Measurements from ENCODE around the gene TMEM63B.
"Not testable (repeated sequence)": the region's sequence is repeated elsewhere in the genome, so short reads cannot be mapped to it uniquely, and the experiment has no call there.

TMEM63B gene

GRCh38 chr6:44087623-44088022 lies 39.7 kb upstream of the TMEM63B start:
- peaks cover 20% of the 10 kb centered on the region for H3K36me3 ChIP-seq
- H3K9me3 ChIP-seq (ENCODE audit: severe bottlenecking), result no peaks in the 10 kb centered on the region
- H3K27ac ChIP-seq, result no peak overlapping the region
- H3K27me3 ChIP-seq (ENCODE audit: insufficient read depth, low read depth, severe bottlenecking), result no peaks in the 10 kb centered on the region
- H3K4me3 ChIP-seq (ENCODE audit: low read depth, low read length), result no peak overlapping the region
- no peak for TF ChIP-seq CTCF (IDR thresholded peaks at IDR 0.05; ENCODE audit: low read depth, low read length)
- no peak for DNase-seq

- no peak overlapping the region for H3K27ac ChIP-seq
Observed at GRCh38 chr6:44088827-44089590, 38.3 kb upstream of the TMEM63B start.

GRCh38 chr6:44090465-44090864 lies 36.9 kb upstream of the TMEM63B start:
- H3K27ac ChIP-seq, result no peak overlapping the region
- no peak for DNase-seq
- H3K4me3 ChIP-seq (ENCODE audit: low read depth, low read length), result no peak overlapping the region
- H3K27me3 ChIP-seq (ENCODE audit: insufficient read depth, low read depth, severe bottlenecking), result no peaks in the 10 kb centered on the region
- H3K9me3 ChIP-seq (ENCODE audit: severe bottlenecking), result no peaks in the 10 kb centered on the region
- no peak for TF ChIP-seq CTCF (IDR thresholded peaks at IDR 0.05; ENCODE audit: low read depth, low read length)
- H3K36me3 ChIP-seq, result peaks cover 36% of the 10 kb centered on the region

More at GRCh38 chr6:44088827-44089590, 38.3 kb upstream of the TMEM63B start:
- no peak for TF ChIP-seq CTCF (IDR thresholded peaks at IDR 0.05; ENCODE audit: low read depth, low read length)
- no peaks in the 10 kb centered on the region for H3K27me3 ChIP-seq (ENCODE audit: insufficient read depth, low read depth, severe bottlenecking)
- H3K36me3 ChIP-seq, result peaks cover 24% of the 10 kb centered on the region
- H3K4me3 ChIP-seq (ENCODE audit: low read depth, low read length), result no peak overlapping the region
- no peak for DNase-seq
- H3K9me3 ChIP-seq (ENCODE audit: severe bottlenecking), result no peaks in the 10 kb centered on the region

- DNase-seq; H3K9me3 ChIP-seq (ENCODE audit: severe bottlenecking): not testable (repeated sequence)
Observed at GRCh38 chr6:44091356-44091755, 36.0 kb upstream of the TMEM63B start.

GRCh38 chr6:44091981-44092884 lies 35.1 kb upstream of the TMEM63B start:
- DNase-seq, result no peak
- H3K4me3 ChIP-seq (ENCODE audit: low read depth, low read length), result no peak overlapping the region
- no peaks in the 10 kb centered on the region for H3K27me3 ChIP-seq (ENCODE audit: insufficient read depth, low read depth, severe bottlenecking)
- no peak for TF ChIP-seq CTCF (IDR thresholded peaks at IDR 0.05; ENCODE audit: low read depth, low read length)
- no peak overlapping the region for H3K27ac ChIP-seq
- peaks cover 41% of the 10 kb centered on the region for H3K36me3 ChIP-seq
- no peaks in the 10 kb centered on the region for H3K9me3 ChIP-seq (ENCODE audit: severe bottlenecking)

More at GRCh38 chr6:44091356-44091755, 36.0 kb upstream of the TMEM63B start:
- H3K4me3 ChIP-seq (ENCODE audit: low read depth, low read length); H3K27me3 ChIP-seq (ENCODE audit: insufficient read depth, low read depth, severe bottlenecking); H3K27ac ChIP-seq: not testable (repeated sequence)
- peaks cover 38% of the 10 kb centered on the region for H3K36me3 ChIP-seq

GRCh38 chr6:44093066-44093465 lies 34.3 kb upstream of the TMEM63B start:
- no peak overlapping the region for H3K27ac ChIP-seq
- no peak overlapping the region for H3K4me3 ChIP-seq (ENCODE audit: low read depth, low read length)
- H3K27me3 ChIP-seq (ENCODE audit: insufficient read depth, low read depth, severe bottlenecking), result no peaks in the 10 kb centered on the region
- no peak for DNase-seq
- H3K9me3 ChIP-seq (ENCODE audit: severe bottlenecking), result no peaks in the 10 kb centered on the region
- TF ChIP-seq CTCF (IDR thresholded peaks at IDR 0.05; ENCODE audit: low read depth, low read length), result no peak
- H3K36me3 ChIP-seq, result peaks cover 41% of the 10 kb centered on the region
